Testis (tissue), 2 donors: ENCODE measurements around the gene ETV5.

Experiments
- CTCF ChIP-seq, 3 experiments: fragments of 450-650 bp in 2 of 3; fragments of 200-600 bp in 1 of 3; sonication (generic) in 1 of 3; IDR thresholded peaks; one replicate each; pipeline ENCODE4 v1.5.1; 2016 to 2019; ENCODE audit warnings: antibody characterized with exemption in 3 of 3, mild to moderate bottlenecking in 2 of 3, moderate library complexity in 1 of 3
- POLR2A ChIP-seq: fragments of 450-650 bp; IDR thresholded peaks from one replicate; pipeline ENCODE4 v1.6.1; 2017; ENCODE audit warnings: antibody characterized with exemption, mild to moderate bottlenecking, moderate library complexity

- TF ChIP-seq CTCF (IDR thresholded peaks at IDR 0.05), result no peak
- no peak for TF ChIP-seq POLR2A
Observed at GRCh38 chr3:186110975-186111974, 2.4 kb upstream of the ETV5 start.
